ENCODE results near the gene PSTPIP1. TPM values are rescaled to one million over a fixed set of nuclear protein-coding genes. Genes with fewer than 3 reads are reported as not detected.

PSTPIP1 gene
- total and polyA plus RNA-seq, 9 of the 15 experiments (the other 6 are each of a cell fraction or from before 2014, with no cell fraction given) = not detected

- no peak for TF ChIP-seq FIP1L1 (IDR thresholded peaks at IDR 0.05; ENCODE audit: low read depth, low read length, poor library complexity, severe bottlenecking)
- TF ChIP-seq ZNF232 (CRISPR knock-in tag; IDR thresholded peaks at IDR 0.05) = no peak
- TF ChIP-seq ZNF699 (CRISPR knock-in tag; IDR thresholded peaks at IDR 0.05; ENCODE audit: insufficient replicate concordance) = no peak
- no peak for TF ChIP-seq CBX1 (IDR thresholded peaks at IDR 0.05; ENCODE audit: low read depth)
- no peak for TF ChIP-seq RBM39 (optimal IDR thresholded peaks at IDR 0.05; ENCODE audit: low read depth, low read length)
Observed at GRCh38 chr15:77085297-77085696, 90.4 kb downstream of the PSTPIP1 start (continued).

Small RNA genes lying within 50 kb of the gene (small RNA-seq; reads per million reads assigned to genes)
- gene RN7SL278P = not detected

Other genes with a start within 250 kb of the PSTPIP1 start
- gene SCAPER, start 89.8 kb upstream of the PSTPIP1 start, total RNA-seq (2014; rRNA removed) = 2.8 and 2.9 TPM in 2 replicates
- 5.7 and 7.9 TPM in 2 replicates for gene SCAPER, start 89.8 kb upstream of the PSTPIP1 start, total RNA-seq (2014; rRNA removed; fragmentation: Illumina TruSeq; extraction: Trizol)
- gene SCAPER, start 89.8 kb upstream of the PSTPIP1 start, total RNA-seq (2015; rRNA removed; fragmentation: Illumina TruSeq; extraction: Trizol) = 4.1 and 5.1 TPM in 2 replicates
- 5.0 and 7.3 TPM in 2 replicates for gene SCAPER, start 89.8 kb upstream of the PSTPIP1 start, total RNA-seq (2021)
- 1.3 and 1.4 TPM in 2 replicates for gene SCAPER, start 89.8 kb upstream of the PSTPIP1 start, polyA plus RNA-seq (2011; rRNA removed)
- gene SCAPER, start 89.8 kb upstream of the PSTPIP1 start, polyA plus RNA-seq (2014; fragmentation: Illumina TruSeq; extraction: Trizol) = 3.0 and 5.6 TPM in 2 replicates
- 1 to 10 TPM; 3.0 to 3.2 TPM for gene SCAPER, start 89.8 kb upstream of the PSTPIP1 start, polyA plus RNA-seq (2014; fragmentation: Nextera tagmentation; extraction: Ambion mirVana)
- 1.4 and 5.9 TPM in 2 replicates for gene SCAPER, start 89.8 kb upstream of the PSTPIP1 start, polyA plus RNA-seq (2014; rRNA removed)
- 19.5 and 24.0 TPM in 2 replicates for gene RCN2, start 63.4 kb upstream of the PSTPIP1 start, total RNA-seq (2014; rRNA removed)
- gene RCN2, start 63.4 kb upstream of the PSTPIP1 start, total RNA-seq (2014; rRNA removed; fragmentation: Illumina TruSeq; extraction: Trizol) = 56.3 and 58.4 TPM in 2 replicates
- 48.4 and 52.8 TPM in 2 replicates for gene RCN2, start 63.4 kb upstream of the PSTPIP1 start, total RNA-seq (2015; rRNA removed; fragmentation: Illumina TruSeq; extraction: Trizol)
- 33.6 and 34.3 TPM in 2 replicates for gene RCN2, start 63.4 kb upstream of the PSTPIP1 start, total RNA-seq (2021)
- 45.7 and 59.8 TPM in 2 replicates for gene RCN2, start 63.4 kb upstream of the PSTPIP1 start, polyA plus RNA-seq (2011; rRNA removed)
- 47.4 and 56.3 TPM in 2 replicates for gene RCN2, start 63.4 kb upstream of the PSTPIP1 start, polyA plus RNA-seq (2014; fragmentation: Illumina TruSeq; extraction: Trizol)
- 10 to 100 TPM; 20.9 to 26.3 TPM for gene RCN2, start 63.4 kb upstream of the PSTPIP1 start, polyA plus RNA-seq (2014; fragmentation: Nextera tagmentation; extraction: Ambion mirVana)
- 63.1 and 63.6 TPM in 2 replicates for gene RCN2, start 63.4 kb upstream of the PSTPIP1 start, polyA plus RNA-seq (2014; rRNA removed)
- 48.5 and 51.8 TPM in 2 replicates for gene TSPAN3, start 76.0 kb downstream of the PSTPIP1 start, total RNA-seq (2014; rRNA removed)
- 71.1 and 79.7 TPM in 2 replicates for gene TSPAN3, start 76.0 kb downstream of the PSTPIP1 start, total RNA-seq (2014; rRNA removed; fragmentation: Illumina TruSeq; extraction: Trizol)
- 69.0 and 71.4 TPM in 2 replicates for gene TSPAN3, start 76.0 kb downstream of the PSTPIP1 start, total RNA-seq (2015; rRNA removed; fragmentation: Illumina TruSeq; extraction: Trizol)
- 57.8 and 67.0 TPM in 2 replicates for gene TSPAN3, start 76.0 kb downstream of the PSTPIP1 start, total RNA-seq (2021)
- gene TSPAN3, start 76.0 kb downstream of the PSTPIP1 start, polyA plus RNA-seq (2011; rRNA removed) = 116 and 144 TPM in 2 replicates
- gene TSPAN3, start 76.0 kb downstream of the PSTPIP1 start, polyA plus RNA-seq (2014; fragmentation: Illumina TruSeq; extraction: Trizol) = 60.7 and 72.8 TPM in 2 replicates
- gene TSPAN3, start 76.0 kb downstream of the PSTPIP1 start, polyA plus RNA-seq (2014; fragmentation: Nextera tagmentation; extraction: Ambion mirVana) = 10 to 100 TPM; 14.3 to 21.2 TPM
- gene TSPAN3, start 76.0 kb downstream of the PSTPIP1 start, polyA plus RNA-seq (2014; rRNA removed) = 66.8 and 82.4 TPM in 2 replicates

All from K562 (cell line).